ENCODE measurements around the gene PPP1R18. TPM values are rescaled to one million over a fixed set of nuclear protein-coding genes. Genes with fewer than 3 reads are reported as not detected.

PPP1R18 gene
- total and polyA plus RNA-seq, 9 of the 15 experiments (the other 6 are each of a cell fraction or from before 2014, with no cell fraction given): 12.0 to 99.2 (median 42.6) TPM

- TF ChIP-seq FOXM1 (IDR thresholded peaks at IDR 0.05; ENCODE audit: low read depth): peak; percentile 53; the same call in 1 of the 2 replicates
- no peak for TF ChIP-seq FOXM1 (CRISPR knock-in tag; IDR thresholded peaks at IDR 0.05; ENCODE audit: low read depth)
- no peak for TF ChIP-seq LARP7 (IDR thresholded peaks at IDR 0.05)
- no peak for TF ChIP-seq PCBP2 (IDR thresholded peaks at IDR 0.05; ENCODE audit: low read depth, low read length, poor library complexity, severe bottlenecking)
- TF ChIP-seq U2AF1 (optimal IDR thresholded peaks at IDR 0.05; ENCODE audit: low read depth, low read length): no peak
- peak; percentile 35; the same call in 1 of the 2 replicates for TF ChIP-seq TRIM28 (IDR thresholded peaks at IDR 0.05)
- TF ChIP-seq ZBTB12 (CRISPR knock-in tag; IDR thresholded peaks at IDR 0.05): no peak
- TF ChIP-seq HLTF (IDR thresholded peaks at IDR 0.05): no peak
- TF ChIP-seq PYGO2 (tag; IDR thresholded peaks at IDR 0.05): no peak
- TF ChIP-seq ZNF347 (CRISPR knock-in tag; IDR thresholded peaks at IDR 0.05; ENCODE audit: low read depth): no peak
- no peak for TF ChIP-seq NCOR1 (IDR thresholded peaks at IDR 0.05)
- TF ChIP-seq CHD7 (IDR thresholded peaks at IDR 0.05; ENCODE audit: low read depth, low read length): peak; percentile 46
- peak; percentile 90 to 93; a peak in 2 of 4 replicates for TF ChIP-seq SIN3A (IDR thresholded peaks at IDR 0.05; ENCODE audit: borderline replicate concordance in 2 of 2, control insufficient read depth in 1 of 2, low read depth in 2 of 2, low read length in 2 of 2)
- peak; percentile 33 for TF ChIP-seq FIP1L1 (IDR thresholded peaks at IDR 0.05; ENCODE audit: low read depth, low read length, poor library complexity, severe bottlenecking)
- TF ChIP-seq ZNF561 (CRISPR knock-in tag; conservative IDR thresholded peaks at IDR 0.05): no peak
- TF ChIP-seq ZNF57 (CRISPR knock-in tag; IDR thresholded peaks at IDR 0.05): 0 out of 2 replicates have a peak, but pooled peaks have one; percentile 25
These were observed 13.8 kb downstream of the PPP1R18 start, which contains the start of gene DHX16 (continued) for GRCh38 chr6:30672445-30673253.
